ENCODE results near the gene EP400. TPM values are rescaled to one million over a fixed set of nuclear protein-coding genes. Genes with fewer than 3 reads are reported as not detected.

Gene EP400
- total and polyA plus RNA-seq, 2 of the 13 experiments (the other 11 are each of a cell fraction or from before 2014, with no cell fraction given), result 4.9 to 5.0 TPM

DNA sequence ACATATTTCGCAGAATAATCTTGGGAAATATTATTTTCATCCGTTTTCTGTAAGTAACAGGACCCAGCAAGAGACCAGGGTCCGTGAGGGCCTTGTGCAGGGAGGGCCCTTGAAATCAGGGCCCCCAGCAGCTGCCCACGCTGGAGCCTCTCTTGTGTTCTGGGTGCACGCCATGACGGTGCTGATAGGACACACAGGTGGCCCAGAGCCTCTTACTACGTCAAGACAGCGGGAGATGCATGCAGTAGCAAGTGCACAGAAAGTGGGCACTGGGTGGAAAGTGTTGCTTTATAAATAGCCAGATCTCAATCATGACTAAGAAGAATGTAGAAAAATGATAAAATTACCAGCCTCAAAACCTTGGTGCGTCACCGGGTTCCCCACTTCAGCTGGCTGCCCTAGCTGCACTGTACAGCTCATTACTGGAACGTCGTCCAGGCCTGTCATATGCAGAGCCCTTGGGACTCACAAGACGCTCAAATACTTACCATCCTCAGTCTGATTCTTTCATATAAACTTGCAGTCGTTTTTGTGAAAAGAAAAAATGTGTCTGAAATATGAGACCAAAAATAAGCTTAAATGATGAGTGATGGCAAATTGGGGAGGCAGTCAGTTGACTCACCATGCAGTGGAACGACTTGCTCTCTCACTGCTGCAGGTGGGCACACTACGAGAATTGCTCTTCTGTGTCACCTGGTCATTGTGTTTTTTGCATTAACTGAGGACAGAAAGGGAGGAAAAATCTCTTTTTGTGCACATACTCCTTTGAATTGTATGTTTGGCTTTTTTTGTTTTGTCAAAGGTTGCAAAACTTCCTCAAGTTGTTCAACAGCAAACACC lies 126.2 kb downstream of the EP400 start:
- DNase-seq (ENCODE audit: low spot score) (no peak), FAIRE-seq (no peak), ATAC-seq (no peak)
- Histone ChIP-seq H3K27me3 (ENCODE audit: control insufficient read depth in 1 of 2, insufficient read depth in 2 of 2, low read length in 2 of 2) (no peaks in the 10 kb centered on the region), H3K9ac (ENCODE audit: insufficient read depth, low read depth, low read length) (no peak overlapping the region), H3K4me1 (ENCODE audit: insufficient read depth, low read length) (no peaks in the 10 kb centered on the region), H2AFZ (ENCODE audit: low read length) (no peak overlapping the region), H3K4me3 (replicated peaks in 1 of 3; ENCODE audit: insufficient read depth in 1 of 3, low read depth in 2 of 3, low read length in 3 of 3) (no peak overlapping the region), H3K36me3 (replicated peaks in 1 of 2; ENCODE audit: control insufficient read depth in 1 of 2, insufficient read depth in 2 of 2, low read length in 2 of 2) (peaks cover 15 to 55% of the 10 kb centered on the region in 2 experiments), H3K79me2 (ENCODE audit: insufficient read depth, low read length) (no peaks in the 10 kb centered on the region), H3K4me2 (ENCODE audit: low read depth, low read length) (no peak overlapping the region), H3K9me3 (ENCODE audit: low read length) (no peaks in the 10 kb centered on the region), H4K20me1 (ENCODE audit: insufficient read depth, low read length) (no peaks in the 10 kb centered on the region), H3K27ac (ENCODE audit: extremely low read length, insufficient read depth, low read length) (no peak overlapping the region)
- ChIA-PET CTCF (ENCODE audit: low intra/inter-chr PET ratio, low total read pairs) (no interaction called here), POLR2A (no interaction called here)
- TF ChIP-seq PAWR (CRISPR knock-in tag; IDR thresholded peaks at IDR 0.05; ENCODE audit: borderline replicate concordance) (no peak), BCL6 (CRISPR knock-in tag; IDR thresholded peaks at IDR 0.05) (no peak), ZSCAN25 (CRISPR knock-in tag; IDR thresholded peaks at IDR 0.05) (no peak), AGO2 (optimal IDR thresholded peaks at IDR 0.05; ENCODE audit: low read depth, low read length) (no peak), GABPB1 (CRISPR knock-in tag; IDR thresholded peaks at IDR 0.05) (no peak), ZNF3 (CRISPR knock-in tag; IDR thresholded peaks at IDR 0.05) (no peak)
- no TSS peak for BruUV-seq (replicated peaks)
- in situ Hi-C loops (cut with HindIII; ENCODE audit: extremely low pct_ligation_motif_present, low pct_unique_long_range_greater_than_20kb), result no loop called here
- 96% methylated on average over 15 of the region's 16 CpGs for WGBS (ENCODE audit: low lambda C conversion rate)
- intact Hi-C loops (cut with micrococcal nuclease; ENCODE audit: unreplicated experiment), result no loop called here

DNA sequence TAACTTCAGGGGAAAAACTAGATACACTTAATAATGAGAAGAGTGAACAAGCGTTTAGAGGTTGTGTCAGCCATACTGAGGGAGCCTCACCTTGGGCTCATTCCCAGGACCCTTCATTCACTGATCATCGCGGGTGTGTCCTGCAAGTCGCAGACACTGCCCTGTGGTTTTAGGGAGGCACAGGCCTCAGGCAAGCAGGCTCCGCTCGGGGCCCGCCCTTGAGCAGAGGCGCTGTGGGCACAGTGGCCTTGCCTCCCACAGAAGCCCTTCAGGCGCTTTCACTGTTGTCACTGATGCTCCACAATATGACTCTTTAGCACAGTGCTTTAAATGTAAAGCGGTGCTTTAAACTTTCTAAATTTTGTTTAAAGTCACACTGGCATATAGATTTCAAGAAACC lies 127.0 kb downstream of the EP400 start:
- H3K4me2 ChIP-seq (ENCODE audit: low read depth, low read length), result no peak overlapping the region
- ChIA-PET CTCF (ENCODE audit: low intra/inter-chr PET ratio, low total read pairs) (no interaction called here), POLR2A (no interaction called here)
- DNase-seq (ENCODE audit: low spot score) (no peak), FAIRE-seq (no peak), ATAC-seq (no peak)
- no peaks in the 10 kb centered on the region for H3K27me3 ChIP-seq (ENCODE audit: control insufficient read depth in 1 of 2, insufficient read depth in 2 of 2, low read length in 2 of 2)
- H4K20me1 ChIP-seq (ENCODE audit: insufficient read depth, low read length), result no peaks in the 10 kb centered on the region
- 98% methylated on average over 7 of the region's 10 CpGs for WGBS (ENCODE audit: low lambda C conversion rate)
- no peak overlapping the region for H2AFZ ChIP-seq (ENCODE audit: low read length)
- no peak overlapping the region for H3K4me3 ChIP-seq (replicated peaks in 1 of 3; ENCODE audit: insufficient read depth in 1 of 3, low read depth in 2 of 3, low read length in 3 of 3)
- H3K79me2 ChIP-seq (ENCODE audit: insufficient read depth, low read length), result no peaks in the 10 kb centered on the region
- in situ Hi-C loops (cut with HindIII; ENCODE audit: extremely low pct_ligation_motif_present, low pct_unique_long_range_greater_than_20kb) (no loop called here), intact Hi-C loops (cut with micrococcal nuclease; ENCODE audit: unreplicated experiment) (no loop called here)
- H3K4me1 ChIP-seq (ENCODE audit: insufficient read depth, low read length), result peaks cover 4% of the 10 kb centered on the region
- H3K36me3 ChIP-seq (replicated peaks in 1 of 2; ENCODE audit: control insufficient read depth in 1 of 2, insufficient read depth in 2 of 2, low read length in 2 of 2), result peaks cover 12 to 48% of the 10 kb centered on the region in 2 experiments
- no peaks in the 10 kb centered on the region for H3K9me3 ChIP-seq (ENCODE audit: low read length)
- no peak overlapping the region for H3K9ac ChIP-seq (ENCODE audit: insufficient read depth, low read depth, low read length)
- no TSS peak for BruUV-seq (replicated peaks)
- no peak overlapping the region for H3K27ac ChIP-seq (ENCODE audit: extremely low read length, insufficient read depth, low read length)
- TF ChIP-seq, protein P1, sequence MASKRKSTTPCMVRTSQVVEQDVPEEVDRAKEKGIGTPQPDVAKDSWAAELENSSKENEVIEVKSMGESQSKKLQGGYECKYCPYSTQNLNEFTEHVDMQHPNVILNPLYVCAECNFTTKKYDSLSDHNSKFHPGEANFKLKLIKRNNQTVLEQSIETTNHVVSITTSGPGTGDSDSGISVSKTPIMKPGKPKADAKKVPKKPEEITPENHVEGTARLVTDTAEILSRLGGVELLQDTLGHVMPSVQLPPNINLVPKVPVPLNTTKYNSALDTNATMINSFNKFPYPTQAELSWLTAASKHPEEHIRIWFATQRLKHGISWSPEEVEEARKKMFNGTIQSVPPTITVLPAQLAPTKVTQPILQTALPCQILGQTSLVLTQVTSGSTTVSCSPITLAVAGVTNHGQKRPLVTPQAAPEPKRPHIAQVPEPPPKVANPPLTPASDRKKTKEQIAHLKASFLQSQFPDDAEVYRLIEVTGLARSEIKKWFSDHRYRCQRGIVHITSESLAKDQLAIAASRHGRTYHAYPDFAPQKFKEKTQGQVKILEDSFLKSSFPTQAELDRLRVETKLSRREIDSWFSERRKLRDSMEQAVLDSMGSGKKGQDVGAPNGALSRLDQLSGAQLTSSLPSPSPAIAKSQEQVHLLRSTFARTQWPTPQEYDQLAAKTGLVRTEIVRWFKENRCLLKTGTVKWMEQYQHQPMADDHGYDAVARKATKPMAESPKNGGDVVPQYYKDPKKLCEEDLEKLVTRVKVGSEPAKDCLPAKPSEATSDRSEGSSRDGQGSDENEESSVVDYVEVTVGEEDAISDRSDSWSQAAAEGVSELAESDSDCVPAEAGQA (IDR thresholded peaks at IDR 0.05; ENCODE audit: low read depth), result no peak
- TF ChIP-seq, protein P1 (CRISPR knock-in tag; IDR thresholded peaks at IDR 0.05; ENCODE audit: borderline replicate concordance), result no peak
- TF ChIP-seq, protein P2, sequence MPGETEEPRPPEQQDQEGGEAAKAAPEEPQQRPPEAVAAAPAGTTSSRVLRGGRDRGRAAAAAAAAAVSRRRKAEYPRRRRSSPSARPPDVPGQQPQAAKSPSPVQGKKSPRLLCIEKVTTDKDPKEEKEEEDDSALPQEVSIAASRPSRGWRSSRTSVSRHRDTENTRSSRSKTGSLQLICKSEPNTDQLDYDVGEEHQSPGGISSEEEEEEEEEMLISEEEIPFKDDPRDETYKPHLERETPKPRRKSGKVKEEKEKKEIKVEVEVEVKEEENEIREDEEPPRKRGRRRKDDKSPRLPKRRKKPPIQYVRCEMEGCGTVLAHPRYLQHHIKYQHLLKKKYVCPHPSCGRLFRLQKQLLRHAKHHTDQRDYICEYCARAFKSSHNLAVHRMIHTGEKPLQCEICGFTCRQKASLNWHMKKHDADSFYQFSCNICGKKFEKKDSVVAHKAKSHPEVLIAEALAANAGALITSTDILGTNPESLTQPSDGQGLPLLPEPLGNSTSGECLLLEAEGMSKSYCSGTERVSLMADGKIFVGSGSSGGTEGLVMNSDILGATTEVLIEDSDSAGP (CRISPR knock-in tag; IDR thresholded peaks at IDR 0.05; ENCODE audit: borderline replicate concordance), result no peak
- TF ChIP-seq ZNF451 (CRISPR knock-in tag; IDR thresholded peaks at IDR 0.05), result no peak
- TF ChIP-seq ZNF879 (CRISPR knock-in tag; IDR thresholded peaks at IDR 0.05), result no peak
